Measurements from ENCODE around the gene RIN3. TPM values are rescaled to one million over a fixed set of nuclear protein-coding genes. Genes with fewer than 3 reads are reported as not detected.

Gene RIN3
- total RNA-seq, 2 donors from 2014 or later: 47.4 to 54.2 TPM

GRCh38 chr14:92607251-92607650, 93.7 kb downstream of the RIN3 start:
- no peak for TF ChIP-seq CTCF (IDR thresholded peaks at IDR 0.05)
- Histone ChIP-seq H3K36me3 (no peaks in the 10 kb centered on the region), H3K27ac (no peak overlapping the region), H3K9me3 (no peaks in the 10 kb centered on the region), H3K4me3 (no peak overlapping the region), H3K27me3 (replicated peaks; ENCODE audit: insufficient read depth) (no peaks in the 10 kb centered on the region), H3K4me1 (ENCODE audit: control insufficient read depth in 1 of 2, low read depth in 2 of 2) (peaks cover 13 to 41% of the 10 kb centered on the region in 2 donors)
- no peak for ATAC-seq (ENCODE audit: insufficient number of reproducible peaks, low FRiP score, low read depth)
- no peak for DNase-seq (ENCODE audit: low spot score)

GRCh38 chr14:92607702-92608429, 94.3 kb downstream of the RIN3 start:
- no peaks in the 10 kb centered on the region for H3K9me3 ChIP-seq
- H3K27me3 ChIP-seq (replicated peaks; ENCODE audit: insufficient read depth): no peaks in the 10 kb centered on the region
- H3K4me3 ChIP-seq: no peak overlapping the region
- DNase-seq (ENCODE audit: low spot score) (no peak), ATAC-seq (ENCODE audit: insufficient number of reproducible peaks, low FRiP score, low read depth) (no peak)
- H3K4me1 ChIP-seq (ENCODE audit: control insufficient read depth in 1 of 2, low read depth in 2 of 2): peaks cover 7 to 35% of the 10 kb centered on the region in 2 donors
- TF ChIP-seq CTCF (IDR thresholded peaks at IDR 0.05): no peak
- no peak overlapping the region for H3K27ac ChIP-seq
- H3K36me3 ChIP-seq: no peaks in the 10 kb centered on the region

- Histone ChIP-seq H3K4me1 (ENCODE audit: control insufficient read depth in 1 of 2, low read depth in 2 of 2) (peaks cover 0 to 18% of the 10 kb centered on the region in 2 donors), H3K27me3 (replicated peaks; ENCODE audit: insufficient read depth) (no peaks in the 10 kb centered on the region), H3K4me3 (no peak overlapping the region), H3K36me3 (no peaks in the 10 kb centered on the region), H3K9me3 (no peaks in the 10 kb centered on the region), H3K27ac (no peak overlapping the region)
- DNase-seq (ENCODE audit: low spot score): no peak
- TF ChIP-seq CTCF (IDR thresholded peaks at IDR 0.05): no peak
- ATAC-seq (ENCODE audit: insufficient number of reproducible peaks, low FRiP score, low read depth): no peak
Observed at GRCh38 chr14:92609955-92610354, 96.4 kb downstream of the RIN3 start.

GRCh38 chr14:92610849-92611271, 97.3 kb downstream of the RIN3 start:
- DNase-seq (ENCODE audit: low spot score) (no peak), ATAC-seq (ENCODE audit: insufficient number of reproducible peaks, low FRiP score, low read depth) (no peak)
- Histone ChIP-seq H3K4me3 (no peak overlapping the region), H3K27ac (no peak overlapping the region), H3K9me3 (no peaks in the 10 kb centered on the region), H3K4me1 (ENCODE audit: control insufficient read depth in 1 of 2, low read depth in 2 of 2) (peaks cover 0 to 18% of the 10 kb centered on the region in 2 donors), H3K27me3 (replicated peaks; ENCODE audit: insufficient read depth) (no peaks in the 10 kb centered on the region), H3K36me3 (peaks cover 4% of the 10 kb centered on the region)
- no peak for TF ChIP-seq CTCF (IDR thresholded peaks at IDR 0.05)

GRCh38 chr14:92613008-92613658, 99.6 kb downstream of the RIN3 start:
- Histone ChIP-seq H3K4me1 (ENCODE audit: control insufficient read depth in 1 of 2, low read depth in 2 of 2) (peaks cover 0 to 18% of the 10 kb centered on the region in 2 donors), H3K27me3 (replicated peaks; ENCODE audit: insufficient read depth) (no peaks in the 10 kb centered on the region), H3K36me3 (peaks cover 5% of the 10 kb centered on the region), H3K4me3 (no peak overlapping the region), H3K27ac (no peak overlapping the region), H3K9me3 (no peaks in the 10 kb centered on the region)
- DNase-seq (ENCODE audit: low spot score) (no peak), ATAC-seq (ENCODE audit: insufficient number of reproducible peaks, low FRiP score, low read depth) (no peak)
- peak; percentile 59 for TF ChIP-seq CTCF (IDR thresholded peaks at IDR 0.05)

Measured in thoracic aorta (tissue), 2 donors.